ENCODE data around the gene INTS12. TPM values are rescaled to one million over a fixed set of nuclear protein-coding genes. Genes with fewer than 3 reads are reported as not detected.

Gene INTS12
- total and polyA plus RNA-seq, 7 donors = 13.4 to 25.2 (median 21.0) TPM

- TF ChIP-seq POLR2A (IDR thresholded peaks at IDR 0.05) (no peak), CTCF (IDR thresholded peaks at IDR 0.05) (no peak), EP300 (IDR thresholded peaks at IDR 0.05) (no peak), POLR2AphosphoS5 (IDR thresholded peaks at IDR 0.05) (no peak)
- 14 to 60% methylated on average over 2 of the region's 2 CpGs for WGBS, 2 donors
- Histone ChIP-seq H3K27ac (no peak overlapping the region), H3K4me3 (no peak overlapping the region), H3K9me3 (no peaks in the 10 kb centered on the region), H3K27me3 (no peaks in the 10 kb centered on the region), H3K4me1 (no peaks in the 10 kb centered on the region), H3K36me3 (peaks cover 0 to 12% (median 2%) of the 10 kb centered on the region in 4 donors)
- intact Hi-C loops (cut with DNase I) = no loop called here
- DNase-seq = no peak
These were observed 30.8 kb downstream of the INTS12 start for GRCh38 chr4:105677709-105678108.

DNA sequence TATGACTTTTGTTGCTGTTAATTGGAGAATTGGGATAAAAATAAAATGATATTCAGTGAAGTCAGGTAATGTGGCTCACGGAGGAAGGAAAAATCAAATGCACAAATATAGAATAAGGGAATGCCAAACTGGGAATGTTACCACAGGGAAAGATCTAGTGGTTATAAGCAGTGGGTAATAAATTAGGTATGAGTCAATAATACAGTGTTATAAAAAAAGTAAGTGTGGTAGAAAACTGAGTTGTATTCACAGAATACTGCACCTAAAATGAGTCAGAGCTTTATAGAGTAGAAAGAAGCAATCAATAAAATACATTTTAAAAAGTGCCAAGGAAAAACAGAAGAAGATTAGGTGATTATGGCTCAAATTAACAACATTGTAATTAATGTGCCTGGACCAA is 34.5 kb downstream of the INTS12 start:
- TF ChIP-seq CTCF (IDR thresholded peaks at IDR 0.05) (no peak), POLR2A (IDR thresholded peaks at IDR 0.05) (no peak), POLR2AphosphoS5 (IDR thresholded peaks at IDR 0.05) (no peak), EP300 (IDR thresholded peaks at IDR 0.05) (no peak)
- intact Hi-C loops (cut with DNase I) = no loop called here
- WGBS, 2 donors = 68 to 84% methylated on average over 1 of the region's 1 CpG
- H3K27ac ChIP-seq = no peak overlapping the region
- H3K4me3 ChIP-seq = no peak overlapping the region
- H3K36me3 ChIP-seq = no peaks in the 10 kb centered on the region
- H3K27me3 ChIP-seq = no peaks in the 10 kb centered on the region
- no peaks in the 10 kb centered on the region for H3K9me3 ChIP-seq
- no peak for DNase-seq
- H3K4me1 ChIP-seq = no peaks in the 10 kb centered on the region

- no peaks in the 10 kb centered on the region for H3K27me3 ChIP-seq
- no peaks in the 10 kb centered on the region for H3K4me1 ChIP-seq
- no peak overlapping the region for H3K4me3 ChIP-seq
- intact Hi-C loops (cut with DNase I) = no loop called here
- WGBS, 2 donors = 78 to 89% methylated on average over 2 of the region's 2 CpGs
- TF ChIP-seq POLR2A (IDR thresholded peaks at IDR 0.05) (no peak), EP300 (IDR thresholded peaks at IDR 0.05) (no peak)
- no peak overlapping the region for H3K27ac ChIP-seq
- no peaks in the 10 kb centered on the region for H3K36me3 ChIP-seq
- DNase-seq = no peak
- H3K9me3 ChIP-seq = no peaks in the 10 kb centered on the region
These were observed 37.2 kb downstream of the INTS12 start for GRCh38 chr4:105671301-105671700.

DNA sequence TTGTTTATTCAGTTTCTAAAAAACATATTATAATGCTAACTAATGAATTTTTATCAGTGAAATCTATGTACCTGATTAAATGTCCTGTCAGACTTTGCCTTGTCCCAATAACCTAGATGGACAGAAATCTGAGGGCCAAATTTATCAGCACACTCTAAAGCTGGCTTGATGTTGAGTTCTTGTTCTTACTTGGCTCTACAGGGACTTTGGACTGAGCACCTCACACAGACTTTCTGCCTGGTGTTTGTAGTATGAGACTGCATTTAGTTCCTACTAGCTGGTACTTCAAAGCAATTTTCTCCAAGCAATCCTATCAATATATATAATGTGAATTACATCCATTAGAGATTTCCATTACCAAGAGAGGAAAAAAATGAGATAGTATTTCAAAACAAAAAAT is 37.8 kb downstream of the INTS12 start:
- no peaks in the 10 kb centered on the region for H3K36me3 ChIP-seq
- H3K4me3 ChIP-seq = no peak overlapping the region
- intact Hi-C loops (cut with DNase I) = no loop called here
- H3K4me1 ChIP-seq = no peaks in the 10 kb centered on the region
- TF ChIP-seq CTCF (IDR thresholded peaks at IDR 0.05) (no peak), POLR2A (IDR thresholded peaks at IDR 0.05) (no peak), EP300 (IDR thresholded peaks at IDR 0.05) (no peak), POLR2AphosphoS5 (IDR thresholded peaks at IDR 0.05) (no peak)
- no peak overlapping the region for H3K27ac ChIP-seq
- no peaks in the 10 kb centered on the region for H3K27me3 ChIP-seq
- DNase-seq = no peak
- no peaks in the 10 kb centered on the region for H3K9me3 ChIP-seq

- intact Hi-C loops (cut with DNase I) = loop anchor here (10.0 kb wide), 1 partner anchor 142 kb away; no protein-coding TSS in a partner anchor
- H3K36me3 ChIP-seq = no peaks in the 10 kb centered on the region
- 60 to 64% methylated on average over 5 of the region's 5 CpGs for WGBS, 2 donors
These were observed 41.8 kb downstream of the INTS12 start for GRCh38 chr4:105666693-105667092.

More at GRCh38 chr4:105666693-105667092, 41.8 kb downstream of the INTS12 start:
- TF ChIP-seq POLR2A (IDR thresholded peaks at IDR 0.05) (no peak), CTCF (IDR thresholded peaks at IDR 0.05) (no peak), EP300 (IDR thresholded peaks at IDR 0.05) (no peak), POLR2AphosphoS5 (IDR thresholded peaks at IDR 0.05) (no peak)
- H3K4me3 ChIP-seq = no peak overlapping the region
- H3K27ac ChIP-seq = no peak overlapping the region
- no peaks in the 10 kb centered on the region for H3K27me3 ChIP-seq
- H3K9me3 ChIP-seq = no peaks in the 10 kb centered on the region
- no peak for DNase-seq
- H3K4me1 ChIP-seq = no peaks in the 10 kb centered on the region

All from sigmoid colon (tissue), 7 donors.